Lung (tissue), 12 donors: ENCODE measurements around the gene GATA2. TPM values are rescaled to one million over a fixed set of nuclear protein-coding genes. Genes with fewer than 3 reads are reported as not detected.

ENCODE experiments used
- ATAC-seq: fragments of 200-7000 bp; cut with Tn5 transposase; one replicate; pipeline ENCODE4 v1.9.1; 2020; ENCODE audit warnings: moderate number of reproducible peaks; ENCODE audit not compliant: insufficient read depth, low FRiP score
- DNase-seq, 3 donors: peaks; one replicate each; pipeline ENCODE4 v3.0.0-alpha.2; 2013 to 2017
- H3K27ac ChIP-seq, 2 donors: one replicate each; pipeline ENCODE4 v1.5.1; 2013; ENCODE audit warnings: mild to moderate bottlenecking in 2 of 2, moderate library complexity in 2 of 2, control low read depth in 1 of 2, inconsistent platforms in 1 of 2, low read depth in 1 of 2, low read length in 1 of 2
- H3K27me3 ChIP-seq, 3 donors: one replicate each; pipeline ENCODE4 v1.5.1; 2013; ENCODE audit warnings: low read length in 2 of 3; ENCODE audit not compliant: control insufficient read depth in 3 of 3, insufficient read depth in 3 of 3
- H3K36me3 ChIP-seq, 4 donors: one replicate each; pipeline ENCODE4 v1.5.1; 2013; ENCODE audit warnings: low read length in 4 of 4, mild to moderate bottlenecking in 1 of 4, moderate library complexity in 1 of 4; ENCODE audit not compliant: control insufficient read depth in 4 of 4, insufficient read depth in 4 of 4
- H3K4me1 ChIP-seq, 5 donors: one replicate each; pipeline ENCODE4 v1.5.1; 2013; ENCODE audit warnings: low read length in 5 of 5, mild to moderate bottlenecking in 2 of 5, moderate library complexity in 1 of 5; ENCODE audit not compliant: control insufficient read depth in 5 of 5, insufficient read depth in 5 of 5
- H3K4me3 ChIP-seq: one replicate; pipeline ENCODE4 v1.5.1; 2013; ENCODE audit warnings: mild to moderate bottlenecking, control low read depth, moderate library complexity
- H3K9ac ChIP-seq, 2 donors: one replicate each; pipeline ENCODE4 v1.5.1; 2013; ENCODE audit warnings: low read length in 2 of 2, control low read depth in 1 of 2; ENCODE audit not compliant: insufficient read depth in 1 of 2
- H3K9me3 ChIP-seq, 4 donors: one replicate each; pipeline ENCODE4 v1.5.1; 2013; ENCODE audit warnings: low read length in 3 of 4, mild to moderate bottlenecking in 1 of 4, moderate library complexity in 1 of 4; ENCODE audit not compliant: control insufficient read depth in 4 of 4, insufficient read depth in 3 of 4
- WGBS, 2 donors: extraction: QIAGEN DNeasy Blood & Tissue Kit; methylation state at CpG; one replicate each; pipeline ENCODE4 v1.1.7; 2013; 5-methylcytosine and 5-hydroxymethylcytosine counted together
- polyA plus RNA-seq, 2 donors: library from polyadenylated mRNA; stranded (reverse); fragments of 200-250 nt; gene quantifications; one replicate each; pipeline ENCODE4 v1.2.1, GENCODE V29; 2013
- total RNA-seq, 2 donors: library from RNA; depleted of rRNA in 1 of 2; stranded (reverse); fragments of >200 nt in 1 of 2; gene quantifications; one replicate each; pipeline ENCODE4 v1.2.1, GENCODE V29; 2014 to 2021
- TF ChIP-seq, protein P1 (sequence below): IDR thresholded peaks from 2 replicates; pipeline ENCODE4 v1.5.1; 2012; ENCODE audit warnings: mild to moderate bottlenecking; ENCODE audit errors: control extremely low read depth, extremely low read depth
- donor health status: control.
- donor health status: control.
- donor health status: Bipolar disorder and iron deficiency.
- donor health status: healthy.
- donor health status: DM: yes; HTN: yes; CAD: no.

GATA2 gene
- total and polyA plus RNA-seq, 4 donors, result 9.6 to 37.0 (median 28.7) TPM

DNA sequence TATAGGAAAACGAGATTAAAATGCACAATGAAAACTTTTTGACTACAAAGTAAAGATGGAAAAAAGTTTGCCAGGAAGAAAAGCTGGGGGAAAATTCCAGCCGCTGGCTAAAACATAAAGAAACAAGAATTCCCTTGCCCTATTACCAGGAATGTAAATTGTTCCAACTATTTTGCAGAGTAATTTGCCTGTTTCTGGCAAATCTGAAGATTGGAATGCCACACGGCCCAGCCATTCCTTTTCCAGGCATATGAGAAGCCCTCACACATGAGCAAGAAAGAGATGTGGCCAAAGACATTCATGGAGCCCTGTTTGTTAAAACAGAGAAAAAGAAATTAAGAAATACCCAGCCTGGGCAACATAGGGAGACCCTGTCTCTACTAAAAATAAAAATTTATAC lies 8.4 kb upstream of the GATA2 start:
- DNase-seq (no peak), ATAC-seq (no peak)
- Histone ChIP-seq H3K27ac (no peak overlapping the region), H3K9me3 (peaks cover 0 to 10% (median 0%) of the 10 kb centered on the region in 4 donors), H3K4me1 (peaks cover 0 to 13% (median 10%) of the 10 kb centered on the region in 5 donors), H3K36me3 (no peaks in the 10 kb centered on the region), H3K9ac (no peak overlapping the region), H3K27me3 (peaks cover 0 to 37% (median 35%) of the 10 kb centered on the region in 3 donors), H3K4me3 (no peak overlapping the region)
- TF ChIP-seq, protein P1, sequence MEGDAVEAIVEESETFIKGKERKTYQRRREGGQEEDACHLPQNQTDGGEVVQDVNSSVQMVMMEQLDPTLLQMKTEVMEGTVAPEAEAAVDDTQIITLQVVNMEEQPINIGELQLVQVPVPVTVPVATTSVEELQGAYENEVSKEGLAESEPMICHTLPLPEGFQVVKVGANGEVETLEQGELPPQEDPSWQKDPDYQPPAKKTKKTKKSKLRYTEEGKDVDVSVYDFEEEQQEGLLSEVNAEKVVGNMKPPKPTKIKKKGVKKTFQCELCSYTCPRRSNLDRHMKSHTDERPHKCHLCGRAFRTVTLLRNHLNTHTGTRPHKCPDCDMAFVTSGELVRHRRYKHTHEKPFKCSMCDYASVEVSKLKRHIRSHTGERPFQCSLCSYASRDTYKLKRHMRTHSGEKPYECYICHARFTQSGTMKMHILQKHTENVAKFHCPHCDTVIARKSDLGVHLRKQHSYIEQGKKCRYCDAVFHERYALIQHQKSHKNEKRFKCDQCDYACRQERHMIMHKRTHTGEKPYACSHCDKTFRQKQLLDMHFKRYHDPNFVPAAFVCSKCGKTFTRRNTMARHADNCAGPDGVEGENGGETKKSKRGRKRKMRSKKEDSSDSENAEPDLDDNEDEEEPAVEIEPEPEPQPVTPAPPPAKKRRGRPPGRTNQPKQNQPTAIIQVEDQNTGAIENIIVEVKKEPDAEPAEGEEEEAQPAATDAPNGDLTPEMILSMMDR, result no peak
- 76 to 88% methylated on average over 3 of the region's 3 CpGs for WGBS, 2 donors

DNA sequence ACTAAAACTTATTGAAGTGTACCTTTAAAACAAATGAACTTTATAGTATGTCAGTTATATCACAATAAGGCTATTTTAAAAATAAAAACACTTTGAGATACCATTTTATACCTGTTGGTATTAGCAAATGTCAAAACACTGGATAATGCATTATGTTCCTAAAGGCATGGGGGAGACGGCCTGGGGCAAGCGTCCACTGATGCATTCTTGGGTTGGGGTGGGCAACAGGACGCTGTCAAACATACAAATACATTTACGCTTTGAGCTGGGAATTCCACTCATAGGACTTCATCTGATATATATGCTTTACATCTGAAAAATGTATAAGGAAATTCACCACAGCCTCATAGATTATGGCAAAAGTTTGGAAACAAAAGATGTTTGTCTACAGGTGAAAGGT lies 7.6 kb upstream of the GATA2 start:
- H3K9ac ChIP-seq, result no peak overlapping the region
- H3K9me3 ChIP-seq, result peaks cover 0 to 9% (median 0%) of the 10 kb centered on the region in 4 donors
- H3K4me3 ChIP-seq, result no peak overlapping the region
- peaks cover 0 to 15% (median 12%) of the 10 kb centered on the region in 5 donors for H3K4me1 ChIP-seq
- H3K27me3 ChIP-seq, result peaks cover 0 to 44% (median 41%) of the 10 kb centered on the region in 3 donors
- DNase-seq (no peak), ATAC-seq (no peak)
- 89 to 97% methylated on average over 4 of the region's 4 CpGs for WGBS, 2 donors
- no peaks in the 10 kb centered on the region for H3K36me3 ChIP-seq
- TF ChIP-seq, protein P1, result no peak
- no peak overlapping the region for H3K27ac ChIP-seq

DNA sequence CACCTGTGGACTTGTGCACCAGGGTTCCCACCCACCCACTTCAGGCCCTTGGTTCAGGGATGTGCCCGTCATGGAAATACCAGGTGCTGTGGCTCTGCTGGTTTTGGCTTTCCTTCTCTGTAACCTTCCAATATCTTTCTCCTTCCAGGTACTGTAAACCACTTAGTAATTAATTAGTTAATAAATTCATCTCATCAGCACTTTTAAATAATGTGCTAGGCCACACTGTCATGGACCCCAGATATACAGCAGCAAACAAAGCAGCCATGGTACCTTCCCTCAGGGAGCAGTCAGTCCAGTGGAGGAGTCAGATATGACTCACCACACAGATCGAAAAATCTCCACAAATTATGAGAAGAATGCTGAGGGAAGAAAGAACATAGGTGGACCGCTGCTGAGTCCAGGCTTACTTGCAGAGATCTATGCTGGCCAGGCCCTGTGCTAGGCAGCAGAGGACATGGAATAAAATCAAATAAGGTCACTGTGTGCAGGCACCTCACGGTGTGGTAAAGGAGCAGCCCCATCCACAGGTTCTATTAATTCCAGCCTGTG lies 6.8 kb upstream of the GATA2 start:
- Histone ChIP-seq H3K36me3 (no peaks in the 10 kb centered on the region), H3K27ac (no peak overlapping the region), H3K9me3 (peaks cover 0 to 9% (median 0%) of the 10 kb centered on the region in 4 donors), H3K4me3 (no peak overlapping the region), H3K4me1 (peaks cover 0 to 18% (median 12%) of the 10 kb centered on the region in 5 donors), H3K9ac (no peak overlapping the region), H3K27me3 (peaks cover 0 to 51% (median 47%) of the 10 kb centered on the region in 3 donors)
- ATAC-seq, result no peak
- WGBS, 2 donors, result 92 to 98% methylated on average over 4 of the region's 4 CpGs
- no peak for DNase-seq
- TF ChIP-seq, protein P1, result no peak
